Kidney (tissue), 14 donors: Measurements from ENCODE around the gene UPP2. TPM values are rescaled to one million over a fixed set of nuclear protein-coding genes. Genes with fewer than 3 reads are reported as not detected.

ENCODE experiments used
- DNase-seq, 5 donors: peaks; one replicate each; pipeline ENCODE4 v3.0.0-alpha.2; 2013 to 2020
- FAIRE-seq: peaks from 2 replicates; lab custom pipeline; 2012; peaks lifted over from hg19 to GRCh38; lab: Jason Lieb, UNC
- H3K27ac ChIP-seq, 2 donors: one replicate each; pipeline ENCODE4 v1.7.0; 2013; ENCODE audit warnings: low read depth in 2 of 2, low read length in 2 of 2, inconsistent platforms in 1 of 2
- H3K27me3 ChIP-seq: one replicate; pipeline ENCODE4 v1.7.1; 2013; ENCODE audit warnings: low read length, inconsistent platforms; ENCODE audit not compliant: control insufficient read depth, insufficient read depth
- H3K36me3 ChIP-seq, 3 donors: one replicate each; pipeline versions ENCODE4 v1.7.0 to v1.7.1; 2013; ENCODE audit warnings: low read length in 3 of 3, control low read depth in 1 of 3, inconsistent platforms in 1 of 3; ENCODE audit not compliant: insufficient read depth in 3 of 3, control insufficient read depth in 2 of 3
- H3K4me1 ChIP-seq, 3 donors: one replicate each; pipeline versions ENCODE4 v1.7.0 to v1.7.1; 2013; ENCODE audit warnings: low read length in 3 of 3, inconsistent platforms in 1 of 3, low read depth in 1 of 3; ENCODE audit not compliant: control insufficient read depth in 2 of 3, insufficient read depth in 2 of 3
- H3K4me3 ChIP-seq, 3 donors: one replicate each; pipeline versions ENCODE4 v1.7.0 to v1.8.1; 2013; ENCODE audit warnings: low read length in 3 of 3, control low read depth in 1 of 3, inconsistent platforms in 1 of 3
- H3K9ac ChIP-seq, 3 donors: one replicate each; pipeline versions ENCODE4 v1.7.0 to v1.7.1; 2013; ENCODE audit warnings: low read length in 3 of 3, control low read depth in 1 of 3, inconsistent platforms in 1 of 3
- H3K9me3 ChIP-seq, 3 donors: one replicate each; pipeline versions ENCODE4 v1.7.0 to v1.7.1; 2013; ENCODE audit warnings: low read length in 3 of 3, control low read depth in 1 of 3, inconsistent platforms in 1 of 3; ENCODE audit not compliant: control insufficient read depth in 2 of 3, insufficient read depth in 1 of 3
- CTCF ChIP-seq: IDR thresholded peaks from 3 replicates; pipeline ENCODE4 v1.5.1; 2012; ENCODE audit warnings: mild to moderate bottlenecking, moderate library complexity, borderline replicate concordance; ENCODE audit not compliant: insufficient read depth; ENCODE audit errors: extremely low read depth
- intact Hi-C: fragments of 100-400 bp; cut with DNase I; formaldehyde crosslinking; loops from one replicate; pipeline ENCODE4 v1.11.1; 2022
- polyA plus RNA-seq: library from polyadenylated mRNA; stranded (reverse); fragments of 350-450 nt; fragmentation: Illumina TruSeq; extraction: RNeasy Lipid Tissue Mini Kit (QIAGEN cat#74804); gene quantifications from one replicate; pipeline ENCODE4 v1.2.3, GENCODE V29; 2014; ENCODE audit warnings: low read depth, low replicate concordance; ENCODE audit not compliant: insufficient read depth
- total RNA-seq: library from RNA; stranded (reverse); fragmentation: NEBNext Ultra II Directional; extraction: Animal tissue kit (Norgen Biotek cat#: 25700); gene quantifications from one replicate; pipeline ENCODE4 v1.2.1, GENCODE V29; 2021
- donor health status: control.
- donor health status: control.
- donor health status: control.
- donor health status: control.
- donor health status: control.
- donor health status: DM: yes; HTN: yes; CAD: no.
- donor health status: Normal renal cell carcinoma (clear cell type).

The UPP2 gene
- total and polyA plus RNA-seq, 2 donors from 2014 or later, result 0.19 to 20.9 TPM

GRCh38 chr2:158131483-158131912 is 29.8 kb downstream of the UPP2 start:
- H3K9me3 ChIP-seq, result no peaks in the 10 kb centered on the region
- intact Hi-C loops, result no loop called here
- no peaks in the 10 kb centered on the region for H3K36me3 ChIP-seq
- H3K9ac ChIP-seq, result peak overlapping the region in 1 of 3 donors; percentile 40
- TF ChIP-seq CTCF, result no peak
- no peaks in the 10 kb centered on the region for H3K27me3 ChIP-seq
- H3K4me1 ChIP-seq, result peaks cover 0 to 53% (median 9%) of the 10 kb centered on the region in 3 donors
- peak overlapping the region in 1 of 3 donors; percentile 13 for H3K4me3 ChIP-seq
- peak overlapping the region; percentile 91 for H3K27ac ChIP-seq
- DNase-seq (no peak), FAIRE-seq (no peak)

- H3K9me3 ChIP-seq, result no peaks in the 10 kb centered on the region
- no peak overlapping the region for H3K9ac ChIP-seq
- no peak for TF ChIP-seq CTCF
- FAIRE-seq (peak; percentile 96), DNase-seq (peak in 3 of 5 donors; percentile 27 to 87 (median 84))
- peaks cover 0 to 48% (median 7%) of the 10 kb centered on the region in 3 donors for H3K4me1 ChIP-seq
- intact Hi-C loops, result no loop called here
- H3K27ac ChIP-seq, result peak overlapping the region; percentile 91
- no peaks in the 10 kb centered on the region for H3K36me3 ChIP-seq
- H3K27me3 ChIP-seq, result no peaks in the 10 kb centered on the region
- H3K4me3 ChIP-seq, result peak overlapping the region in 1 of 3 donors; percentile 13
Observed at GRCh38 chr2:158131919-158132566, 30.4 kb downstream of the UPP2 start.

- intact Hi-C loops, result no loop called here
- no peak for TF ChIP-seq CTCF
- H3K36me3 ChIP-seq, result no peaks in the 10 kb centered on the region
- FAIRE-seq (no peak), DNase-seq (no peak)
- H3K9ac ChIP-seq, result no peak overlapping the region
- no peaks in the 10 kb centered on the region for H3K27me3 ChIP-seq
- H3K4me1 ChIP-seq, result peaks cover 0 to 31% (median 3%) of the 10 kb centered on the region in 3 donors
- no peak overlapping the region for H3K27ac ChIP-seq
- H3K9me3 ChIP-seq, result no peaks in the 10 kb centered on the region
- no peak overlapping the region for H3K4me3 ChIP-seq
Observed at GRCh38 chr2:158134055-158134454, 32.4 kb downstream of the UPP2 start.
